ENCODE data around the gene ZNF425.

- TF ChIP-seq CTCF (IDR thresholded peaks at IDR 0.05) (no peak), POLR2A (IDR thresholded peaks at IDR 0.05) (no peak)
These were observed 14.7 kb upstream of the ZNF425 start for GRCh38 chr7:149140831-149141230.

Measured in uterus (tissue), 2 donors.